Activated CD4-positive, alpha-beta T cell treated with anti-CD3 and anti-CD28 coated beads, Interleukin-10, Interleukin-2, amounts not matched to agents 100 ng/mL and 50 ng/mL, durations not matched to agents 16 hours and 8 hours (primary cell): ENCODE data around the gene CACNB4.
"Not testable (repeated sequence)": the region's sequence is repeated elsewhere in the genome, so short reads cannot be mapped to it uniquely, and the experiment has no call there.

Experiments
- DNase-seq: peaks from one replicate; pipeline ENCODE4 v3.0.0-alpha.2; 2020

The CACNB4 gene

GRCh38 chr2:152049541-152049940, 49.3 kb downstream of the CACNB4 start:
- DNase-seq: no peak

- DNase-seq: peak; percentile 19
These were observed 50.9 kb downstream of the CACNB4 start for GRCh38 chr2:152047824-152048471.

- DNase-seq: no peak
These were observed 51.9 kb downstream of the CACNB4 start for GRCh38 chr2:152046940-152047339.

GRCh38 chr2:152042636-152043615, 55.9 kb downstream of the CACNB4 start:
- DNase-seq: no peak

GRCh38 chr2:152038441-152038958, 60.3 kb downstream of the CACNB4 start:
- DNase-seq: no peak

- no peak for DNase-seq
These were observed 61.0 kb downstream of the CACNB4 start for GRCh38 chr2:152037743-152038435.

- DNase-seq: peak; percentile 70
These were observed 62.0 kb downstream of the CACNB4 start for GRCh38 chr2:152036611-152037469.

- DNase-seq: no peak
These were observed 64.5 kb downstream of the CACNB4 start for GRCh38 chr2:152034257-152034801.

GRCh38 chr2:152033011-152033925, 65.6 kb downstream of the CACNB4 start:
- no peak for DNase-seq

GRCh38 chr2:152031747-152032306, 67.0 kb downstream of the CACNB4 start:
- DNase-seq: no peak

GRCh38 chr2:152030596-152031328, 68.1 kb downstream of the CACNB4 start:
- not testable (repeated sequence) for DNase-seq

GRCh38 chr2:152028182-152028862, 70.5 kb downstream of the CACNB4 start:
- no peak for DNase-seq

- DNase-seq: peak; percentile 84
These were observed 73.1 kb downstream of the CACNB4 start for GRCh38 chr2:152025678-152026287.

- no peak for DNase-seq
These were observed 74.4 kb downstream of the CACNB4 start for GRCh38 chr2:152024477-152024876.

GRCh38 chr2:152022090-152022489, 76.8 kb downstream of the CACNB4 start:
- no peak for DNase-seq

- not testable (repeated sequence) for DNase-seq
These were observed 77.8 kb downstream of the CACNB4 start for GRCh38 chr2:152021001-152021400.

GRCh38 chr2:152019732-152020131, 79.1 kb downstream of the CACNB4 start:
- no peak for DNase-seq
